Measurements from ENCODE around the gene MBNL1.

The MBNL1 gene

GRCh38 chr3:152254041-152254440 lies 14.7 kb upstream of the MBNL1 start:
- no peak for DNase-seq

GRCh38 chr3:152255290-152255689 lies 13.4 kb upstream of the MBNL1 start:
- DNase-seq = no peak

- no peak for DNase-seq
Observed at GRCh38 chr3:152256851-152257562, 11.7 kb upstream of the MBNL1 start.

- DNase-seq = no peak
Observed at GRCh38 chr3:152257563-152258035, 11.1 kb upstream of the MBNL1 start.

- DNase-seq = no peak
Observed at GRCh38 chr3:152258448-152259393, 10.0 kb upstream of the MBNL1 start.

GRCh38 chr3:152259468-152259867 lies 9.3 kb upstream of the MBNL1 start:
- no peak for DNase-seq

- DNase-seq = no peak
Observed at GRCh38 chr3:152260026-152260425, 8.7 kb upstream of the MBNL1 start.

GRCh38 chr3:152260529-152260928 lies 8.2 kb upstream of the MBNL1 start:
- no peak for DNase-seq

- no peak for DNase-seq
Observed at GRCh38 chr3:152261329-152261728, 7.4 kb upstream of the MBNL1 start.

- no peak for DNase-seq
Observed at GRCh38 chr3:152263711-152264110, 5.0 kb upstream of the MBNL1 start.

GRCh38 chr3:152264378-152264777 lies 4.4 kb upstream of the MBNL1 start:
- DNase-seq = no peak

- DNase-seq = no peak
Observed at GRCh38 chr3:152266221-152266995, 2.3 kb upstream of the MBNL1 start.

- DNase-seq = peak; percentile 70
Observed at GRCh38 chr3:152267831-152268554, 736 bp upstream of the MBNL1 start.

GRCh38 chr3:152269056-152269830 lies 514 bp downstream of the MBNL1 start:
- DNase-seq = peak; percentile 57

GRCh38 chr3:152269831-152270734 lies 1.4 kb downstream of the MBNL1 start:
- peak; percentile 71 for DNase-seq

GRCh38 chr3:152270937-152271336 lies 2.2 kb downstream of the MBNL1 start:
- no peak for DNase-seq

GRCh38 chr3:152271501-152272236 lies 2.9 kb downstream of the MBNL1 start:
- DNase-seq = no peak

GRCh38 chr3:152272771-152273242 lies 4.1 kb downstream of the MBNL1 start:
- DNase-seq = no peak

- no peak for DNase-seq
Observed at GRCh38 chr3:152276681-152277080, 8.0 kb downstream of the MBNL1 start.

- no peak for DNase-seq
Observed at GRCh38 chr3:152277198-152277597, 8.5 kb downstream of the MBNL1 start.

All from NCI-H2081 treated with DMSO at 0.1 percent for 48 hours (cell line).